GM20431 (cell line): ENCODE data around the gene MBP.

Experiments used
- in situ Hi-C: fragments of 300-500 bp; cut with MseI, MboI; formaldehyde crosslinking; loops from one replicate; pipeline ENCODE4 v1.15.0; 2020; ENCODE audit warnings: low sequenced_read_pairs; ENCODE audit not compliant: unreplicated experiment

Gene MBP

GRCh38 chr18:77015771-77016710 lies 116.5 kb downstream of the MBP start:
- in situ Hi-C loops, result loop anchor here (25.0 kb wide), 1 partner anchor 621 kb away; no protein-coding TSS in a partner anchor

DNA sequence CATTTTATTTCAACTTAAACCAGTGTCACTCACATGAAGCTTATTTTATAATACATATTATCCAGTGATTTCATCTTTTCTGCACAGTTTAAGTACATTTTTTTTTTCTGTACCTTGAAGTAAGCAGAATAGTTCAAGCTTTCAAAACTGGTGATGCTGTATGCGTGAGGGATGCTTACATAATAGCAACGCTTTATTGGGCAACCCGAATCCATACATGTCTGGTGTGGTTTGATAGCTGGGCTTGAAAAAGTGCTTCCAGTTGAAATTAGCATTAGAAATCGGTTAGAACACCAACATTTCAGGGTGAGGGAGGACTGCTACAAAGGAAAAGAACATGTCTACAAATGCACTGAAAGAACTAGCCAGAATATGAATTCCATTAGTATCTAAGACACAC lies 117.4 kb downstream of the MBP start:
- in situ Hi-C loops, result loop anchor here (25.0 kb wide), 1 partner anchor 622 kb away; no protein-coding TSS in a partner anchor

GRCh38 chr18:77014538-77014937 lies 118.0 kb downstream of the MBP start:
- in situ Hi-C loops, result loop anchor here (25.0 kb wide), 1 partner anchor 623 kb away; no protein-coding TSS in a partner anchor

DNA sequence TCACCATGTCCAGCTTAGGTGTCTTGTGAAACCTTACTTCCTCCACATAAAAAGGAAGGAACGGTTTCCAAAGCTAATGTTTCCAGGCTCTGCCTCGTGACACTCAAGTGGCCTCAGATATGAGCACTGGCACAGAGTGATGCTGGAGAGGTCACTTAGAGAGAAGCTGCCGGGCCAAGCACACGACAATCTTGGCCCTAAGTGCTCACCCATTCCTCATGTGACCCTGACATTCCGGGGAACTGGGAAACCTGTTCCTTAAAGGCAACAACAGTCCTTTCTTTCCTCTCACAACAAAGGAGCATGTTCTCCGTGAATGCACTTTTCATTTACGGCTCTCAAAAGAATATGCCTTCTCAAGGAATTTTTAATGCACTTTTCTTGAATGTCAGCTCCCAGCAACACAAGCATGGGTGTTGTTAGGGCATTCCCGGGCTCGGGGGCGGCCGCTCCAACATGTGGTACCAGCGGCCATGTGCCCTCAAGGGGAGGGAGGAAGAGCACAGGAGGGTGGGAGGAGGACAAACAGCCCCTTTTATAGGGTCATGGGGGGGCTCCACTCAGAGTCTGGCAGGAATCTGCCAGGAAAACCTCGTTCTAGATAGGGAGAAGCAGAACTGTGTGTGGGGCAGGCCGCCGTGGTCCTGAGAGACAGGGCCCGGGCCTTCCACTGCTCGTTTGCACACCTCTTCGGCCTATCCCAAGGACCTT lies 118.6 kb downstream of the MBP start:
- in situ Hi-C loops, result loop anchor here (25.0 kb wide), 1 partner anchor 623 kb away; no protein-coding TSS in a partner anchor

- in situ Hi-C loops, result loop anchor here (25.0 kb wide), 1 partner anchor 624 kb away; no protein-coding TSS in a partner anchor
These were observed 119.6 kb downstream of the MBP start for GRCh38 chr18:77012806-77013541.

DNA sequence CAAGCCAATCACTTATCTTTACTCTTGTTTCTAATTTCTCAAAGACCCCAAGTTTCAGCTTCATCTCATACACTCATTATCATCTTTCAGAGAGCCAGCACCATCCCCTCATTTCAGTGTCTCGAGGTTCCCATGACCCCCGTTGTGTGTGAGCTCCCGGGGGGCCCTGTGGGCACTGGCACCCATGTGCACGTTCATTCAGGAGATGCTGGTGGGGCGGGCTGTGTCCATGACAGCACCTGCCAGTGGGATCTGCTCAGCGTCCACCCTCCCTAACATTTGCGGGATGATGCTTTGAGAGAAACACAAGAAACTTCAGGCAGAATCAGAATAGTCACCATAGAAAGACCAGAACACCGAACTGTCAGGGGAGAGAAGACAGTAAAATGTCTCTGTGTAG lies 120.5 kb downstream of the MBP start:
- in situ Hi-C loops, result loop anchor here (25.0 kb wide), 1 partner anchor 625 kb away; no protein-coding TSS in a partner anchor

DNA sequence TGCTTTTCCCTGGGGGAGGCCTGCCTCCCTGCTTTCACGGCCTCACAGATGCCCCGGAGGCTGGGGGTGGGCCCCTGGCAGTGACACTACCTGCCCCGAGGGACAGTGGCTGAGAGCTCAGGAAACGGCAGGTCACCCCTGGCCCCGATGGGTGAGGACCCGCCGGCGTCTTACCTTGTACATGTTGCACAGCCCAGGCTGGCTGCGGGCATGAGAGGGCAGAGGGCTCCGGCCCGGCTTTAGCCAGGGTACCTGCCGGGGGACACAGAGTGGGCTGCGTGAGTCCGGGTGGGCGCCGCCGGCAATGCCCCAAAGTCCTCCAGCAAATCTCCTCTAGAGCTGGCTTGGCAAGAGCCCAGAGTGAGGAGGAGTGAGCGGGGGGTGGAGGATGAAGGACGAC lies 122.9 kb downstream of the MBP start:
- in situ Hi-C loops, result loop anchor here (25.0 kb wide), 1 partner anchor 628 kb away; no protein-coding TSS in a partner anchor

DNA sequence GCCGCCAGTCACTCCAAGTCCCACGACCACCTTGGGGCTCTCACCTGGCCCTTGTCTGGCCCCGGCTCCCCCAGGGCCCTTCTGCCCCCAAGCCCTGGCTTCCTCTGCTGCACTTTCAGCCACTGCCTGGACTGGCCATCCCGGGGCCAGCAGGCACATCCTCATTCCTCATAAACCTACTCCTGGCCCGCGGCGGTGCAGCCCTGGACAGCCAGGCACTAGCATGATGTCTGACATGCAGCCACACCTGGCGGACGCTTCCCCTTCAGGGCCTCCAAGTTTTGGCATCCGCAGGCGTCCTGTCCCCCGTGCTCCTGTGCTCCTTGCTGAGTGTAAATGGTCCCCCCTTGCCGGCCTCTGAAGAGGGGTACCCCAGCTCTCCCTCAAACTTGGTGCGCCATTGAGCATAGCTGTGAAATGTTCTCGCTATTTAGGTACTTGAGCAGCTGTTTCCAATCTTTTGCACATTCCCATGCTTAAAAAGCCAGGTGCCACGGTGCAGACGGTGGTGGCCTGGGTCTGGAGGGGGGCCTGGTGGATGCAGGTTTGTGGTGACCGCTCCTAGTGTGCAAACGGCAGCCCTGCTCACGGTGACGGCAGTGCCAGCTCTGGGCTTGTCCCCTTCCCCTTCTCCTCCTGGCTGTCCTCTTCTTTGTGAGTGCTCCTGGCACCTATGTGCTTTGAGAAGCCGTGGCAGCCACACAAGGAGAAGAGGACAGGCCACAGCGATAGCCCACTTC lies 123.8 kb downstream of the MBP start:
- in situ Hi-C loops, result loop anchor here (25.0 kb wide), 1 partner anchor 629 kb away; no protein-coding TSS in a partner anchor

- in situ Hi-C loops, result loop anchor here (25.0 kb wide), 1 partner anchor 629 kb away; no protein-coding TSS in a partner anchor
These were observed 124.6 kb downstream of the MBP start for GRCh38 chr18:77008006-77008405.

DNA sequence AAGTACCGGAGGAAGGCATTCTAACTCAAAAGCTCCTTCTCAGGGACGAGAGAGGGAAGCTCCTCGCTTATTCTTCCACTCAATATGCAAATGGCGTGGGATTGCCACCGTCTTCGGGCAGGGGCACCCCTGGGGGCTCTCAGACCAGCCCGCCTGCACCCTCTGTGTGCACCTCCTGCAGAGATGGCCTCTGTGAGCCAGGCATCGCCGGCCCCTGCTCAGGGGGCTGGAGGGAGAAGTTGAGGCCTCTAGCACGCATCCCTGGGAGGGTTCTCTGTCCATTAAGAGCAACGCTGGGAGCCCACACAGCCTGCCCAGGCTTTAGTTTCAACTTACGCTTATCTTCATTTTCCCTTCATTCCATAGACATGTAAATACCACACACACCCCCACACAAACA lies 125.3 kb downstream of the MBP start:
- in situ Hi-C loops, result loop anchor here (25.0 kb wide), 1 partner anchor 630 kb away; no protein-coding TSS in a partner anchor

- in situ Hi-C loops, result loop anchor here (25.0 kb wide), 1 partner anchor 631 kb away; no protein-coding TSS in a partner anchor
These were observed 126.0 kb downstream of the MBP start for GRCh38 chr18:77006305-77007175.

- in situ Hi-C loops, result loop anchor here (25.0 kb wide), 1 partner anchor 632 kb away; no protein-coding TSS in a partner anchor
These were observed 126.9 kb downstream of the MBP start for GRCh38 chr18:77005651-77006195.

DNA sequence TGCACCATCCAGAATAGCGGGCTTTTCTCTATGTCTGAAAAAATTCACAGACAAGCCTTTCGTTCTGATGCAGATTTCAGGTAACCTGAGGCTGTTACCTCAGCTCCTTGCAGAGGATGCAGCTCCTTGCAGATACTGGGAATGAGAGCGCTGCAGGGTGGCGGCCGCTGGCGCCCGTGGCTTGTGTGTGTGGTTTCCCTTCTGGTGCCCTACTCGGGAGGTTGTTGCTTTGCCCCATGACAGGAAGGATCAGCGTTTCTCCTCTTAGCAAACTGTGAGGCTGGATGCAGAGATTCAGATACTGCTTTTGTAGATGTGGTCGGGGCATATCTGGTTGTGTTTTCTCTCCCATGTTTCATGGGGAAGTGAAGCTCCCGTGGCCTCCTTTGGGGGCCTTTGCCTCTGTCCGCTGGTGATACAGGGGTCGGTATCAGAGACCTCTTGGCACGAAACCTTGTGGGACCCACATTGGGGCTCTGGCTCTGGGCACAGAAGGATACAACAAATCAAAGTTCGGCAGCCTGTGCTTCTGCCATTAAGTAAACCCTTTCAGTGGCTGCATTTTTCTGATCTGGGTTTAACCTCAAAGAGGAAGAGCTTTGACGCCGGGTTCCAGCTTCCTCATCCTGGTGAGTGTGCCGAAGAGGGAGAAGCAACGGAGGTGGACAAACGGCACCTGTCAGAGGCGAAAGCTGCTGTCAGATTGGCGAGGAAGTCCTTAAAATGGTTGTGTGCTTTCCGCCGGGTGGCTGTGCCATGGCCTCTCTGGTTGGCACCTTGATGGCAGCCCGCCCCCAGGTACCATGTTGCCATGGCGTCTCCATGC lies 127.8 kb downstream of the MBP start:
- in situ Hi-C loops, result loop anchor here (25.0 kb wide), 1 partner anchor 633 kb away; no protein-coding TSS in a partner anchor

DNA sequence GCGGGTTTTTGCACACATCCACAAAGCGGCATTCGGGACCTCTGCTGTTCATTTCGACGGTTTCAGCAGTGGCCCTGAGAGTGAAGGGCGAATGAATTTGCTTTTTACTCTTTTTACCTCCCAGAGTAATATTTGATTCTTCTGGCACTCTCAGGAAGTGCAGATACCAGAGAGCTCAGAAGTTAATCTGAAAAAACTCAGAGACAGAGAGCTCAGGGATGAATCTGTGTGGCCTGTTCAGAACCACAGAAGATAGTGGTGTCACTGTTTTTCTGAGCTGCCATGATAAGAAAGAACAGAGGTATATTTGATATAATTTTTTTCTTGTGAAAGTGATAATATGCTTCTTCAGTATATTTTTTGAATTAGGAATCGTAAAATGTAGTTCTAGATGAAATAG lies 129.3 kb downstream of the MBP start:
- in situ Hi-C loops, result loop anchor here (25.0 kb wide), 1 partner anchor 634 kb away; no protein-coding TSS in a partner anchor

DNA sequence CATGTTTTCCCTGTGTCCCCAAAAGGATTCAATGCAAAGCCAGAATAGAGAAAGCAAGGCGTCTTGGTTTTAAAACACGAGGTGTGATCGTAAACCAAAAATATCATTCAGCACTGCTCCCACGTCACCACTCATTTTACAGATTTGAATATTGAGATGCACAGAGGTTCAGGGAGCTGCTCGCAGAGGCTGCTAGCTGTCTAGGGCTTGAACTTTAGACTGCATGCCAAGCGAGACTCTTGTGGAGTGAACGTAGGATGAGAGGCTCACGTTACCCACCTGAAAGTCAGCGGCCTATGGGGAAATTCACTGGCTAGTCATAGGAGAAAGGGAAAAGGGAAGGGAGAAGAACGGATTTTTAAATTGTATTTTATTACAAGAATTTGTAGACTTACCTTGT lies 130.1 kb downstream of the MBP start:
- in situ Hi-C loops, result loop anchor here (25.0 kb wide), 1 partner anchor 635 kb away; no protein-coding TSS in a partner anchor

DNA sequence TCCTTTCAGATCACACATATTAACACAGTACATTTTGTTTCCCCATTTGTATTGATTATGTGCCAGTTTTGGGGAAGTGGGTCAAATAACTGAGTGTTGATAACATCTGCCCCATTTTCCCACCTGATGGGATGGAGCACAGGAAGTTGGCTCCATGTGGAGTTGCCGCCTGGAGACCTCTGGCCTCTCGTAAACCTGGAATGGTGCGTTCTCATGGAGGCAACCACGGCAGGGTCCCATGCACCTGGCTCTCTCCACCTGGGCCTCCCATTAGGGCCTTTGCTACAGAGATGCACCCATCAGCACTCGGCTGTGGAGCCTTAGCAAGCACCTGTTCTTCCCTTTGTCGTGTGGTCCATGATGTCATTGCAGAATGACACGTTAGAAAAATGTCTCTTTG lies 130.6 kb downstream of the MBP start:
- in situ Hi-C loops, result loop anchor here (25.0 kb wide), 1 partner anchor 635 kb away; no protein-coding TSS in a partner anchor

DNA sequence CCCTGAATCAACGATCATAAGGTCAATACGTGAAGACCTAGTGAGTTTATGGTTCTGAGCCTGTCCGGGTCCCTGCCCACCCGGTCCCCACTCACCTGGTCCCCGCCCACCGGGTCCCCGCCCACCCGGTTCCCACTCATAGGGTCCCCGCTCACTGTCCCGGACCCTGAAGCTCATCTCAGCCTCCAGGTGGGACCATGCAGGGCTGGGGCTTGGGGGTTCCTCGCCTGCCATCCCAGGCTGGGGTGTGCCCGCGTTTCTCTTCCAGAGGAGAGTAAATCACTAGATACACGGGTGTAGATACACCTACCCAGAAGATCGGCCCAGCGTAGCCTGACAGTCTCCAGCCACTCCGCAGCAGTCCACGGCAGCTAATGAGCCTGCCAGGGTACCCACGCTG lies 131.5 kb downstream of the MBP start:
- in situ Hi-C loops, result loop anchor here (25.0 kb wide), 1 partner anchor 636 kb away; no protein-coding TSS in a partner anchor
